ENCODE data around the gene RAB4A. TPM values are rescaled to one million over a fixed set of nuclear protein-coding genes. Genes with fewer than 3 reads are reported as not detected.

The RAB4A gene
- total RNA-seq, 2 experiments from 2014 or later, result 26.7 to 28.7 TPM

- no peak for DNase-seq
- ChIA-PET CTCF (interaction anchor here (1.3 kb wide), 1 partner anchor 218 kb away, joined by 3 read pairs; the partner anchor contains the start of gene ABCB10), POLR2A (no interaction called here)
- Histone ChIP-seq H3K27ac (ENCODE audit: low read depth in 1 of 2, low read length in 2 of 2) (no peak overlapping the region), H3K4me1 (ENCODE audit: insufficient read depth, low read length) (peaks cover 41% of the 10 kb centered on the region), H3K27me3 (ENCODE audit: control insufficient read depth in 1 of 2, insufficient read depth in 2 of 2, low read length in 2 of 2) (no peaks in the 10 kb centered on the region), H3K36me3 (ENCODE audit: insufficient read depth, low read length) (peaks cover 1% of the 10 kb centered on the region), H3K4me3 (ENCODE audit: low read length) (peak overlapping the region; percentile 9), H3K9me3 (ENCODE audit: control insufficient read depth in 1 of 2, insufficient read depth in 1 of 2, low read length in 2 of 2) (no peaks in the 10 kb centered on the region)
- TF ChIP-seq CTCF (IDR thresholded peaks at IDR 0.05), result no peak
- no peak for ATAC-seq (ENCODE audit: poor library complexity)
- Mint-ChIP-seq H3K27me3 (peaks cover 7% of the 10 kb centered on the region), H3K27ac (peak overlapping the region; percentile 61), H3K36me3 (ENCODE audit: low read depth) (peaks cover 12% of the 10 kb centered on the region), H3K4me3 (peak overlapping the region; percentile 97), H3K9me3 (no peaks in the 10 kb centered on the region), H3K4me1 (ENCODE audit: low read depth) (peaks cover 50% of the 10 kb centered on the region)
- intact Hi-C loops (cut with DNase I, micrococcal nuclease), result loop anchor here in 1 of 2 experiments (2.0 to 5.0 kb wide), 2 partner anchors 168 to 883 kb away; partner anchors contain the start of gene NUP133
Measured at GRCh38 chr1:229340496-229340895, 69.6 kb downstream of the RAB4A start.

GRCh38 chr1:229341774-229342655 lies 71.1 kb downstream of the RAB4A start:
- H3K4me1 Mint-ChIP-seq (ENCODE audit: low read depth), result peaks cover 50% of the 10 kb centered on the region
- Histone ChIP-seq H3K27ac (ENCODE audit: low read depth in 1 of 2, low read length in 2 of 2) (peak overlapping the region in 1 of 2 donors; percentile 29), H3K36me3 (ENCODE audit: insufficient read depth, low read length) (no peaks in the 10 kb centered on the region), H3K27me3 (ENCODE audit: control insufficient read depth in 1 of 2, insufficient read depth in 2 of 2, low read length in 2 of 2) (no peaks in the 10 kb centered on the region), H3K4me3 (ENCODE audit: low read length) (peak overlapping the region; percentile 73), H3K4me1 (ENCODE audit: insufficient read depth, low read length) (peaks cover 41% of the 10 kb centered on the region), H3K9me3 (ENCODE audit: control insufficient read depth in 1 of 2, insufficient read depth in 1 of 2, low read length in 2 of 2) (no peaks in the 10 kb centered on the region)
- DNase-seq, result peak in 13 of 14 experiments; percentile 67 to 92 (median 78)
- peaks cover 12% of the 10 kb centered on the region for H3K36me3 Mint-ChIP-seq (ENCODE audit: low read depth)
- H3K9me3 Mint-ChIP-seq, result no peaks in the 10 kb centered on the region
- ChIA-PET POLR2A (interaction anchor here (0.6 to 3.2 kb wide), 12 partner anchors 7 to 1176 kb away, joined by 3 to 23 read pairs (median 4); partner anchors contain the start of genes ABCB10, IBA57, NUP133 and RAB4A), CTCF (interaction anchor here (0.6 to 1.3 kb wide), 3 partner anchors 9 to 671 kb away, joined by 3 to 5 read pairs (median 3); partner anchors contain the start of gene ABCB10)
- TF ChIP-seq CTCF (IDR thresholded peaks at IDR 0.05), result no peak
- H3K27me3 Mint-ChIP-seq, result peaks cover 12% of the 10 kb centered on the region
- intact Hi-C loops (cut with DNase I, micrococcal nuclease), result loop anchor here (2.0 to 5.0 kb wide), 5 partner anchors 71 to 885 kb away; partner anchors contain the start of genes RAB4A (in 2 of the 2), GALNT2 (in 1 of the 2), NUP133 (in 1 of the 2) and TAF5L (in 1 of the 2)
- H3K4me3 Mint-ChIP-seq, result peak overlapping the region; percentile 97
- peak; percentile 76 for ATAC-seq (ENCODE audit: poor library complexity)
- H3K27ac Mint-ChIP-seq, result peak overlapping the region; percentile 91
